Measurements from ENCODE around the gene HOXA4.

DNA sequence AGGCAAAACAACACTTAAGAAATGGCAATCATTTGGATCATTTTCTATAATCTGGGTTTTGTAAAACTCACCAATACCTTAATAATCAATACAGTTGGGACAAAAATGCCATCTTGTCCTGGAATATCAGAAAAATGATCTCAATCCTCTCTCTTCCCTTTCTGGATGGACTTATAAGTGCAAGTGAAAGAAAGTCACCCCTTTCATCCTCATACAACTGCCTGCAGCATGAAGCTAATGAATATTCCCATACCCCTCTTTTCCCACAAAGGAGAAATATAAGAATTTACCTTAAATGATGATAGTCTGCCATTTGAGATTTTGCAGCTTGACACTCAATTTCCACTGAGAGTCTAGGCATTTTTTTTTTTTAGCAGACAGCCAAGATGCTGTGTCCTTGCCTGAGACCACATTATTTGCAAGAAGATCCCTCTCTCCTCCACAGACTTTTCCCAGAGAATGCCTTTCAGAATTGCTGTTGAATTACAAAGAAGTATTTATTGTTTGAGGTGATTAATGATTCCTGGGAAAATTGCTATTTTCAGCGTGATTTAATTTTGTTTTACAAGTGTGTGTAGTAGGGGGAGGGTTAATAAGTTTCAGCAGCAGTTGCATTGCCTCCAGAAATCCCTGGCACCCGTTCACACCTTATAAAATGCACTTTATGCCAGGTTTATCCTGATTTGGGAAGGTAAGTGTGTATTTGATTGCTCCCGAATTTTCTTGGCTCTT lies 3.8 kb downstream of the HOXA4 start:
- TF ChIP-seq, protein P1, sequence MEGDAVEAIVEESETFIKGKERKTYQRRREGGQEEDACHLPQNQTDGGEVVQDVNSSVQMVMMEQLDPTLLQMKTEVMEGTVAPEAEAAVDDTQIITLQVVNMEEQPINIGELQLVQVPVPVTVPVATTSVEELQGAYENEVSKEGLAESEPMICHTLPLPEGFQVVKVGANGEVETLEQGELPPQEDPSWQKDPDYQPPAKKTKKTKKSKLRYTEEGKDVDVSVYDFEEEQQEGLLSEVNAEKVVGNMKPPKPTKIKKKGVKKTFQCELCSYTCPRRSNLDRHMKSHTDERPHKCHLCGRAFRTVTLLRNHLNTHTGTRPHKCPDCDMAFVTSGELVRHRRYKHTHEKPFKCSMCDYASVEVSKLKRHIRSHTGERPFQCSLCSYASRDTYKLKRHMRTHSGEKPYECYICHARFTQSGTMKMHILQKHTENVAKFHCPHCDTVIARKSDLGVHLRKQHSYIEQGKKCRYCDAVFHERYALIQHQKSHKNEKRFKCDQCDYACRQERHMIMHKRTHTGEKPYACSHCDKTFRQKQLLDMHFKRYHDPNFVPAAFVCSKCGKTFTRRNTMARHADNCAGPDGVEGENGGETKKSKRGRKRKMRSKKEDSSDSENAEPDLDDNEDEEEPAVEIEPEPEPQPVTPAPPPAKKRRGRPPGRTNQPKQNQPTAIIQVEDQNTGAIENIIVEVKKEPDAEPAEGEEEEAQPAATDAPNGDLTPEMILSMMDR (IDR thresholded peaks at IDR 0.05): no peak
- no peak for TF ChIP-seq POLR2AphosphoS5 (IDR thresholded peaks at IDR 0.05; ENCODE audit: insufficient read depth in 1 of 2, low read depth in 1 of 2)
